ENCODE measurements around the gene UBE3C. TPM values are rescaled to one million over a fixed set of nuclear protein-coding genes. Genes with fewer than 3 reads are reported as not detected.
"Not testable (repeated sequence)": the region's sequence is repeated elsewhere in the genome, so short reads cannot be mapped to it uniquely, and the experiment has no call there.

UBE3C gene
- total RNA-seq, 1 donor from 2014 or later, result 67.2 TPM

- DNase-seq (ENCODE audit: low spot score), result no peak
These were observed 132.7 kb downstream of the UBE3C start for GRCh38 chr7:157271315-157271990.

GRCh38 chr7:157271991-157272324 lies 133.2 kb downstream of the UBE3C start:
- DNase-seq (ENCODE audit: low spot score), result peak; percentile 82

- DNase-seq (ENCODE audit: low spot score), result no peak
These were observed 133.9 kb downstream of the UBE3C start for GRCh38 chr7:157272351-157273207.

GRCh38 chr7:157273208-157274093 lies 134.7 kb downstream of the UBE3C start:
- DNase-seq (ENCODE audit: low spot score), result peak; percentile 63

GRCh38 chr7:157274094-157274634 lies 135.4 kb downstream of the UBE3C start:
- not testable (repeated sequence) for DNase-seq (ENCODE audit: low spot score)

- no peak for DNase-seq (ENCODE audit: low spot score)
These were observed 136.3 kb downstream of the UBE3C start for GRCh38 chr7:157274991-157275427.

GRCh38 chr7:157276091-157276561 lies 137.4 kb downstream of the UBE3C start:
- no peak for DNase-seq (ENCODE audit: low spot score)

GRCh38 chr7:157276731-157277562 lies 138.2 kb downstream of the UBE3C start:
- peak; percentile 35 for DNase-seq (ENCODE audit: low spot score)

GRCh38 chr7:157277568-157277967 lies 138.8 kb downstream of the UBE3C start:
- DNase-seq (ENCODE audit: low spot score), result not testable (repeated sequence)

GRCh38 chr7:157278167-157278790 lies 139.6 kb downstream of the UBE3C start:
- no peak for DNase-seq (ENCODE audit: low spot score)

- peak; percentile 34 for DNase-seq (ENCODE audit: low spot score)
These were observed 140.3 kb downstream of the UBE3C start for GRCh38 chr7:157278791-157279724.

GRCh38 chr7:157279741-157280215 lies 141.1 kb downstream of the UBE3C start:
- DNase-seq (ENCODE audit: low spot score), result no peak

- DNase-seq (ENCODE audit: low spot score), result no peak
These were observed 141.6 kb downstream of the UBE3C start for GRCh38 chr7:157280216-157280841.

- no peak for DNase-seq (ENCODE audit: low spot score)
These were observed 142.7 kb downstream of the UBE3C start for GRCh38 chr7:157281221-157281998.

GRCh38 chr7:157282141-157282801 lies 143.5 kb downstream of the UBE3C start:
- DNase-seq (ENCODE audit: low spot score), result no peak

- DNase-seq (ENCODE audit: low spot score), result no peak
These were observed 145.7 kb downstream of the UBE3C start for GRCh38 chr7:157284229-157285014.
